H9 (cell line): ENCODE results near the gene NPIPA5. TPM values are rescaled to one million over a fixed set of nuclear protein-coding genes. Genes with fewer than 3 reads are reported as not detected.
A peak's percentile ranks its signal among the peaks of the same experiment; 100 is the strongest.
"Not testable (repeated sequence)": the region's sequence is repeated elsewhere in the genome, so short reads cannot be mapped to it uniquely, and the experiment has no call there.

Experiments
- DNase-seq: peaks from one replicate; pipeline ENCODE4 v3.0.0-alpha.2; 2017
- H2AFZ ChIP-seq: one replicate; pipeline ENCODE4 v1.6.1; 2013; ENCODE audit warnings: mild to moderate bottlenecking, low read length, control low read depth, moderate library complexity
- H2AK5ac ChIP-seq: 2 replicates; pipeline ENCODE4 v1.6.1; 2013; ENCODE audit warnings: low read length, control low read depth, mixed read lengths; ENCODE audit not compliant: insufficient read length
- H2BK120ac ChIP-seq: one replicate; pipeline ENCODE4 v1.6.1; 2013; ENCODE audit warnings: low read depth, mild to moderate bottlenecking, low read length, control low read depth, inconsistent platforms; ENCODE audit not compliant: poor library complexity, severe bottlenecking
- H2BK12ac ChIP-seq: 2 replicates; pipeline ENCODE4 v1.6.1; 2013; ENCODE audit warnings: low read length, control low read depth, mixed read lengths, low read depth; ENCODE audit not compliant: insufficient read length
- H2BK15ac ChIP-seq: 2 replicates; pipeline ENCODE4 v1.6.1; 2013; ENCODE audit warnings: low read depth, low read length, control low read depth
- H2BK20ac ChIP-seq: one replicate; pipeline ENCODE4 v1.6.1; 2013; ENCODE audit warnings: low read depth, mild to moderate bottlenecking, low read length, control low read depth, inconsistent platforms; ENCODE audit not compliant: poor library complexity, severe bottlenecking
- H2BK5ac ChIP-seq: 2 replicates; pipeline ENCODE4 v1.6.1; 2013; ENCODE audit warnings: low read length, control low read depth, mixed read lengths; ENCODE audit not compliant: insufficient read length
- H3K14ac ChIP-seq: 2 replicates; pipeline ENCODE4 v1.6.1; 2013; ENCODE audit warnings: low read length, control low read depth; ENCODE audit not compliant: insufficient read depth
- H3K18ac ChIP-seq: 2 replicates; pipeline ENCODE4 v1.6.1; 2013; ENCODE audit warnings: low read depth, mild to moderate bottlenecking, mixed read lengths, low read length, control low read depth; ENCODE audit not compliant: insufficient read length
- H3K23ac ChIP-seq: 2 replicates; pipeline ENCODE4 v1.6.1; 2013; ENCODE audit warnings: low read length, control low read depth, mixed read lengths, low read depth; ENCODE audit not compliant: insufficient read length
- H3K23me2 ChIP-seq: 2 replicates; pipeline ENCODE4 v1.6.1; 2013; ENCODE audit warnings: low read depth, mild to moderate bottlenecking, mixed read lengths, low read length, control low read depth; ENCODE audit not compliant: insufficient read length, poor library complexity, severe bottlenecking
- H3K27ac ChIP-seq: 2 replicates; pipeline ENCODE4 v1.5.1; 2013; ENCODE audit warnings: low read length, control low read depth, mixed read lengths, low read depth; ENCODE audit not compliant: insufficient read length
- H3K27me3 ChIP-seq: 2 replicates; pipeline ENCODE4 v1.6.1; 2013; ENCODE audit warnings: low read length, control low read depth, inconsistent platforms; ENCODE audit not compliant: insufficient read depth
- H3K4ac ChIP-seq: 2 replicates; pipeline ENCODE4 v1.6.1; 2013; ENCODE audit warnings: low read depth, mild to moderate bottlenecking, control low read depth, inconsistent platforms, low read length, moderate library complexity
- H3K4me1 ChIP-seq: 2 replicates; pipeline ENCODE4 v1.6.1; 2013; ENCODE audit warnings: low read length, control low read depth, inconsistent platforms; ENCODE audit not compliant: insufficient read depth
- H3K4me2 ChIP-seq: 2 replicates; pipeline ENCODE4 v1.6.1; 2013; ENCODE audit warnings: low read length, control low read depth, mixed read lengths; ENCODE audit not compliant: insufficient read length, insufficient read depth
- H3K56ac ChIP-seq: 2 replicates; pipeline ENCODE4 v1.6.1; 2013; ENCODE audit warnings: low read depth, mild to moderate bottlenecking, mixed read lengths, low read length, control low read depth; ENCODE audit not compliant: insufficient read length
- H3K79me1 ChIP-seq: 2 replicates; pipeline ENCODE4 v1.6.1; 2013; ENCODE audit warnings: low read depth, mild to moderate bottlenecking, moderate library complexity, low read length, control low read depth, inconsistent platforms; ENCODE audit not compliant: insufficient read depth, poor library complexity, severe bottlenecking
- H3K79me2 ChIP-seq: 2 replicates; pipeline ENCODE4 v1.6.1; 2013; ENCODE audit warnings: low read length, control low read depth, inconsistent platforms; ENCODE audit not compliant: insufficient read depth
- H3K9ac ChIP-seq: 2 replicates; pipeline ENCODE4 v1.6.1; 2013; ENCODE audit warnings: low read length, control low read depth, mixed read lengths; ENCODE audit not compliant: insufficient read length; ENCODE audit errors: extremely low read depth
- H3K9me3 ChIP-seq: one replicate; pipeline ENCODE4 v1.6.1; 2013; ENCODE audit warnings: low read depth, low read length, inconsistent platforms; ENCODE audit not compliant: control insufficient read depth
- H3T11ph ChIP-seq: one replicate; pipeline ENCODE4 v1.6.1; 2013; ENCODE audit warnings: mild to moderate bottlenecking, low read length, control low read depth, inconsistent platforms
- H4K20me1 ChIP-seq: one replicate; pipeline ENCODE4 v1.6.1; 2013; ENCODE audit not compliant: control insufficient read depth, insufficient read length, insufficient read depth
- H4K5ac ChIP-seq: 2 replicates; pipeline ENCODE4 v1.6.1; 2013; ENCODE audit warnings: low read depth, mild to moderate bottlenecking, mixed read lengths, low read length, control low read depth; ENCODE audit not compliant: insufficient read length
- H4K8ac ChIP-seq: replicated peaks from 2 replicates; pipeline ENCODE4 v1.6.1; 2013; ENCODE audit warnings: low read length, control low read depth, mixed read lengths, low read depth; ENCODE audit not compliant: insufficient read length
- H4K91ac ChIP-seq: 2 replicates; pipeline ENCODE4 v1.6.1; 2013; ENCODE audit warnings: low read depth, mild to moderate bottlenecking, moderate library complexity, mixed read lengths, low read length, control low read depth; ENCODE audit not compliant: insufficient read length
- H3K27ac Mint-ChIP-seq, 3 experiments: 2 replicates in 2 of 3; 3 replicates in 1 of 3; pipeline ENCODE4 v1.8.0; 2020 to 2021; ENCODE audit warnings: mixed read lengths in 3 of 3, mild to moderate bottlenecking in 1 of 3, moderate library complexity in 1 of 3
- H3K27me3 Mint-ChIP-seq: 2 replicates; pipeline ENCODE4 v1.8.0; 2021; ENCODE audit warnings: low read depth, mild to moderate bottlenecking, moderate library complexity, mixed read lengths
- H3K36me3 Mint-ChIP-seq, 3 experiments: 2 replicates in 2 of 3; 3 replicates in 1 of 3; pipeline ENCODE4 v1.8.0; 2020 to 2021; ENCODE audit warnings: low read depth in 3 of 3, mixed read lengths in 3 of 3; ENCODE audit not compliant: insufficient read depth in 1 of 3
- H3K4me1 Mint-ChIP-seq, 2 experiments: 2 replicates each; pipeline ENCODE4 v1.8.0; 2020; ENCODE audit warnings: mixed read lengths in 2 of 2
- H3K4me3 Mint-ChIP-seq, 2 experiments: 2 replicates in 1 of 2; 3 replicates in 1 of 2; pipeline ENCODE4 v1.8.0; 2020 to 2021; ENCODE audit warnings: mild to moderate bottlenecking in 2 of 2, mixed read lengths in 2 of 2, moderate library complexity in 1 of 2
- H3K9me3 Mint-ChIP-seq, 2 experiments: 2 replicates in 1 of 2; 3 replicates in 1 of 2; pipeline ENCODE4 v1.8.0; 2020; ENCODE audit warnings: mild to moderate bottlenecking in 2 of 2, mixed read lengths in 2 of 2, moderate library complexity in 1 of 2
- WGBS: extraction: QIAGEN DNeasy Blood & Tissue Kit; methylation state at CpG from one replicate; pipeline ENCODE4 v1.1.7; 2013; ENCODE audit warnings: missing lambda C conversion rate, low lambda C conversion rate, mixed read lengths; ENCODE audit not compliant: insufficient read length; ENCODE audit errors: extremely low coverage; 5-methylcytosine and 5-hydroxymethylcytosine counted together
- total RNA-seq: library from RNA; stranded (reverse); gene quantifications from 2 replicates; pipeline ENCODE4 v1.2.1, GENCODE V29; 2021

NPIPA5 gene
- total RNA-seq, 1 experiment from 2014 or later = 5.2 TPM

DNA sequence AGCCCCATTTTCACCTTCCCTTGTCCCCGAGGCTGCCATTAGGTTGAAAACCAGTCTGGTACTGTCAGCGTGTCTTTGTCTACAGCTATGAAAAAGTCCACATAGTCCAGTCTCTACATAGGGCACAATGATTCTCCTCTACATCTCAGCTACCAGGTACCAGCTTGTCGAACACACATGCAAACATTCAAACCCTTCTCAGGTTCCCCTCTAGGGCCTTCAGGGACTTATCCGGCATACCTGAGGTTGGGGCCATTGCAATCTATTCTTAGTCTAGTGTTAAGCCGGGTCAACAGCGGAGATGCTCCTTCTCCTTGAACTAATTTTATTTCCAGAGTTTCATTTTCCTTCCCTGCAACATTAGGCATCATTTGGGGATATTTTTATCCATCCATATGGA, 54.7 kb downstream of the NPIPA5 start:
- DNase-seq, H2AK5ac ChIP-seq, H2AFZ ChIP-seq, H3K4me2 ChIP-seq, H3K27me3 ChIP-seq, H3K56ac ChIP-seq, H3T11ph ChIP-seq, H2BK12ac ChIP-seq, H2BK120ac ChIP-seq, H4K5ac ChIP-seq, H4K8ac ChIP-seq, H3K36me3 Mint-ChIP-seq, H2BK5ac ChIP-seq, H3K27me3 Mint-ChIP-seq, H2BK20ac ChIP-seq, H4K20me1 ChIP-seq, H3K4me1 Mint-ChIP-seq, H3K4me1 ChIP-seq, H3K9ac ChIP-seq, H3K79me1 ChIP-seq, H3K23me2 ChIP-seq, H3K27ac ChIP-seq, H3K14ac ChIP-seq, H3K23ac ChIP-seq, H3K9me3 Mint-ChIP-seq, H2BK15ac ChIP-seq, H3K4me3 Mint-ChIP-seq, H3K4ac ChIP-seq, H3K27ac Mint-ChIP-seq, H3K79me2 ChIP-seq, H3K9me3 ChIP-seq, H3K18ac ChIP-seq, H4K91ac ChIP-seq: not testable (repeated sequence)
- WGBS = no CpG with 5 or more reads among the region's 6 CpGs

DNA sequence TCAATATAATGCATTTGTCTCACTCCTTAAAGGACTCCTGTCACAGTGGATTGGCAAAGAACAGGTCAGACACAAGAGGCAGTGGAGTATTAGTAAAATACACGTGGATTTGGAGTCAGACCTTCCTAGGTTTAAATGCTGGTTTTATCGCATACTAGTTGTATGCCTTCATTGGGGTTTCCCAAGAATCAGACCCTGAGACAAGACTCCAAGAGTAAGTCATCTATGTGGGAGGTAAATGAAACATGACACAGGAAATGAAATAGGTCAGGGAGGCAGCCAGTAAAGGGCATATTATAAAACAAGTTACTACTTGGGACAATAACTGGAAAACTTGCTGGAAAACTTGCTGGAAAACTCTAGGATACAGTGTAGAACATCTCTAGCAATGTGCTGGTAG, 56.9 kb downstream of the NPIPA5 start:
- H3K4me2 ChIP-seq, H3K14ac ChIP-seq, H3K79me2 ChIP-seq, H2AK5ac ChIP-seq, H3K9me3 Mint-ChIP-seq, H2AFZ ChIP-seq, H3K4me1 ChIP-seq, H2BK120ac ChIP-seq, H3K79me1 ChIP-seq, H3K9ac ChIP-seq, H3K27ac ChIP-seq, H3K36me3 Mint-ChIP-seq, H3K18ac ChIP-seq, H3K23me2 ChIP-seq, H3K4ac ChIP-seq, H4K8ac ChIP-seq, H3K27me3 ChIP-seq, H2BK5ac ChIP-seq, H3K4me1 Mint-ChIP-seq, H4K20me1 ChIP-seq, H4K91ac ChIP-seq, H3K4me3 Mint-ChIP-seq, DNase-seq, H2BK12ac ChIP-seq, H2BK15ac ChIP-seq, H4K5ac ChIP-seq, H3T11ph ChIP-seq, H3K27me3 Mint-ChIP-seq, H3K56ac ChIP-seq, H3K23ac ChIP-seq, H2BK20ac ChIP-seq, H3K9me3 ChIP-seq: not testable (repeated sequence)
- no CpG with 5 or more reads among the region's 2 CpGs for WGBS
- H3K27ac Mint-ChIP-seq = peak overlapping the region in 1 of 3 experiments; percentile 11; a peak in 1 of 7 replicates
